GM13976 (cell line): ENCODE results near the gene HNRNPA0.

Experiments
- DNase-seq: peaks from one replicate; pipeline ENCODE4 v3.0.0; 2012; ENCODE audit warnings: low spot score
- CTCF ChIP-seq: IDR thresholded peaks from 2 replicates; pipeline ENCODE4 v1.5.1; 2012; ENCODE audit warnings: borderline replicate concordance, mild to moderate bottlenecking; ENCODE audit not compliant: insufficient read depth; ENCODE audit errors: extremely low read depth, missing control alignments, control extremely low read depth
- in situ Hi-C: fragments of 300-500 bp; cut with MboI; formaldehyde crosslinking; loops from one replicate; pipeline ENCODE4 v1.12.0; 2022; ENCODE audit warnings: low sequenced_read_pairs, mixed read lengths, inconsistent platforms; ENCODE audit not compliant: unreplicated experiment

The HNRNPA0 gene

GRCh38 chr5:137735555-137736284, 18.4 kb downstream of the HNRNPA0 start, which contains the start of gene KLHL3:
TSS of gene KLHL3 (minus strand) at chr5:137736089. CDS start at chr5:137735646, 443 bp downstream.
- TF ChIP-seq CTCF, result peak; percentile 9
- in situ Hi-C loops, result no loop called here
- DNase-seq, result peak; percentile 49

- in situ Hi-C loops, result no loop called here
- TF ChIP-seq CTCF, result no peak
- no peak for DNase-seq
These were observed 19.1 kb downstream of the HNRNPA0 start for GRCh38 chr5:137734962-137735554.

GRCh38 chr5:137734331-137734730, 19.8 kb downstream of the HNRNPA0 start:
- no peak for DNase-seq
- in situ Hi-C loops, result no loop called here
- TF ChIP-seq CTCF, result no peak

GRCh38 chr5:137733922-137734321, 20.2 kb downstream of the HNRNPA0 start:
- in situ Hi-C loops, result no loop called here
- DNase-seq, result no peak

GRCh38 chr5:137733006-137733405, 21.2 kb downstream of the HNRNPA0 start:
- in situ Hi-C loops, result no loop called here
- no peak for TF ChIP-seq CTCF
- no peak for DNase-seq

More at GRCh38 chr5:137733922-137734321, 20.2 kb downstream of the HNRNPA0 start:
- TF ChIP-seq CTCF, result no peak

- TF ChIP-seq CTCF, result no peak
- DNase-seq, result no peak
- in situ Hi-C loops, result no loop called here
These were observed 23.0 kb downstream of the HNRNPA0 start for GRCh38 chr5:137731176-137731575.
